Nephron (organoid): ENCODE measurements around the gene ADARB1.
A peak's percentile ranks its signal among the peaks of the same experiment; 100 is the strongest.
"Not testable (repeated sequence)": the region's sequence is repeated elsewhere in the genome, so short reads cannot be mapped to it uniquely, and the experiment has no call there.

Experiments used
- H3K27ac Mint-ChIP-seq, 3 experiments: 2 replicates each; pipeline ENCODE4 v1.8.0; 2020; ENCODE audit warnings: mixed read lengths in 3 of 3, mild to moderate bottlenecking in 2 of 3, moderate library complexity in 1 of 3
- H3K27me3 Mint-ChIP-seq: 2 replicates; pipeline ENCODE4 v1.8.0; 2021; ENCODE audit warnings: low read depth, mild to moderate bottlenecking, moderate library complexity, mixed read lengths
- H3K36me3 Mint-ChIP-seq: 2 replicates; pipeline ENCODE4 v1.8.0; 2020; ENCODE audit warnings: low read depth, mixed read lengths
- H3K4me1 Mint-ChIP-seq: 2 replicates; pipeline ENCODE4 v1.8.0; 2020; ENCODE audit warnings: mixed read lengths
- H3K4me3 Mint-ChIP-seq, 3 experiments: 2 replicates each; pipeline ENCODE4 v1.8.0; 2020; ENCODE audit warnings: mild to moderate bottlenecking in 3 of 3, mixed read lengths in 3 of 3, moderate library complexity in 2 of 3
- H3K9me3 Mint-ChIP-seq: 2 replicates; pipeline ENCODE4 v1.8.0; 2020; ENCODE audit warnings: mixed read lengths
- TF ChIP-seq, protein P1 (sequence below), 3 experiments: fragments of 200-600 bp; sonication (generic); IDR thresholded peaks; one replicate each; pipeline ENCODE4 v1.5.0; 2021; ENCODE audit warnings: antibody characterized with exemption in 3 of 3; ENCODE audit not compliant: unreplicated experiment in 3 of 3

Gene ADARB1

DNA sequence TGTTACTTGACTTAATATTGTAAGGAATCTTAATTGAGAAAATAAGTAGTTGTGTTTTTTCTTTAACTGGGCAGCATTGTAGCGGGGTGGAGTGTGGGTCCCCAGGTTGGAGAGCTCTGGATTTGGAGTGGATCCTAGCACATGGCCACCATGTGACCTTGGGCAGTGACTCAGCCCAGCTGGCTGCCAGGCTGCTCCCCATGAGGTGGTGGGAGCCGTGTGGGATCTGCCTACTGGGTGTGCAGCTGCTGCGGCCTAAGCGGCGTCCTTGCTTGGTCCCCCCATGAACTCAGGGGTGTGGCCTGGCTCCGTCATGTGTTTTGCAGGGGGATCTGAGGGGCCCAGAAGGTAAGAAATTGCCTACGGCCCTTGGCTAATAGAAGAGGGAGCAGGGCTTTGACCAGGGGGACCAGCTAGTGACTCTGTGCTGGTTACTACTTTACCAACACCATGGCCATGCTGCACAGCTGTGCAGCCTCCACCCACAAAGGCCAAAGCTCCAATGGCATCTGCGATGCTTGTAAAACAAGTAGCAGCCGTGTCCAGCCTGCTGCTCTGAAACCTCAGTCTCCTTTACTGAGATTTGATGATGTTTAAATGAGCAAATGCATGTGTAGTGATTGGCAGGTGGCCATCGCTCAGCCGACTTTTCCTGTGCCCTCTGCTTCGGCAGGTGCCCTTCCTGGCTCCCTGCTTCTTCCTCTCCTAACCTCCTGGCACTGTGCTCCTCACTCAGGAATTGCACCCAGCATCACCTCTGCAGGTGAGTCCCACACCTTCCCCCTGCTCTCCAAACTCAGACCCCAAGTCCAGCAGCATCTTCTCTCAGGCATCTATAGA lies 68.3 kb downstream of the ADARB1 start:
- Mint-ChIP-seq H3K27me3 (no peaks in the 10 kb centered on the region), H3K9me3 (no peaks in the 10 kb centered on the region), H3K36me3 (no peaks in the 10 kb centered on the region), H3K4me1 (peaks cover 35% of the 10 kb centered on the region), H3K27ac (peak overlapping the region in 1 of 3 experiments; percentile 54), H3K4me3 (no peak overlapping the region)
- TF ChIP-seq, protein P1, sequence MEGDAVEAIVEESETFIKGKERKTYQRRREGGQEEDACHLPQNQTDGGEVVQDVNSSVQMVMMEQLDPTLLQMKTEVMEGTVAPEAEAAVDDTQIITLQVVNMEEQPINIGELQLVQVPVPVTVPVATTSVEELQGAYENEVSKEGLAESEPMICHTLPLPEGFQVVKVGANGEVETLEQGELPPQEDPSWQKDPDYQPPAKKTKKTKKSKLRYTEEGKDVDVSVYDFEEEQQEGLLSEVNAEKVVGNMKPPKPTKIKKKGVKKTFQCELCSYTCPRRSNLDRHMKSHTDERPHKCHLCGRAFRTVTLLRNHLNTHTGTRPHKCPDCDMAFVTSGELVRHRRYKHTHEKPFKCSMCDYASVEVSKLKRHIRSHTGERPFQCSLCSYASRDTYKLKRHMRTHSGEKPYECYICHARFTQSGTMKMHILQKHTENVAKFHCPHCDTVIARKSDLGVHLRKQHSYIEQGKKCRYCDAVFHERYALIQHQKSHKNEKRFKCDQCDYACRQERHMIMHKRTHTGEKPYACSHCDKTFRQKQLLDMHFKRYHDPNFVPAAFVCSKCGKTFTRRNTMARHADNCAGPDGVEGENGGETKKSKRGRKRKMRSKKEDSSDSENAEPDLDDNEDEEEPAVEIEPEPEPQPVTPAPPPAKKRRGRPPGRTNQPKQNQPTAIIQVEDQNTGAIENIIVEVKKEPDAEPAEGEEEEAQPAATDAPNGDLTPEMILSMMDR (IDR thresholded peaks at IDR 0.05; ENCODE audit: unreplicated experiment in 3 of 3), result no peak

DNA sequence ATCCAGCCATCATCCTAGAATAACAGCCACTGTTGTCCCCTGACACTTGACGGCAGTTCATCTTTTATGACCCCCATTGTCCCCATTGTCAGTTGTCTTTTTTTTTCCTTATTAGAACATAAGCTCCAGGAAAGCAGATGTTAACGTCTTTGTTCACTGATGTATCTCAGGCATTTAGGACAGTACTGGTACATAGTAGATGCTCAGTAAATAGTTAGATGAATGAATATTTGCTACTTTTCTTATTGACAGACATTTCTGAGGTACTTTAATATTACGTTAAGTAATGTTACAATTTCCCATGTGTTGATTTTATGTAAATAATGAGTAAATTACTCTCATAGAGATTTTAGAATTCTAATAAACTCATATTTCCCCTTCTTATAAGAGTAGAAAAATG lies 69.5 kb downstream of the ADARB1 start:
- Mint-ChIP-seq H3K27ac (no peak overlapping the region), H3K36me3 (no peaks in the 10 kb centered on the region), H3K27me3 (no peaks in the 10 kb centered on the region), H3K9me3 (no peaks in the 10 kb centered on the region), H3K4me1 (peaks cover 46% of the 10 kb centered on the region), H3K4me3 (no peak overlapping the region)
- TF ChIP-seq, protein P1 (IDR thresholded peaks at IDR 0.05; ENCODE audit: unreplicated experiment in 3 of 3), result no peak

DNA sequence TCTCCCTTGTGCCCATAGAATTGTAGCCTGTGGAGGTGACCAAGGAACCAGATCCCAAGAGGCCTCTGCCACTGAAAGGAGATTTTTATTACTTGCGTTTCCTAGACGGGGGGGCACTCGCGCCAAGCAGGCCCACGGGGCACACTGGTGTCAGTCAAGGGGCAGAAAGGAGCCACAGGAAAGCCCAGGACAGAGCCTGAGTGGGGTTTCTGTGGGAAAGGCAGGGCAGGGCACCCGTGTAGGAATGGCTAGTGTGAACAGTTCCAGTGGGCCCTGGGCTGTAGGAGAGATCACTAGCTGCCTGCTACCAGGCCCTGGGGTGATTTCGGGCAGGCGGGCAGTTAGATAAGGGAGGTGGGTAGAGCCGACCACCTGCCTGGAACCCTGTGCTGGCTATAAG lies 70.8 kb downstream of the ADARB1 start:
- no peaks in the 10 kb centered on the region for H3K9me3 Mint-ChIP-seq
- no peaks in the 10 kb centered on the region for H3K27me3 Mint-ChIP-seq
- no peak overlapping the region for H3K4me3 Mint-ChIP-seq
- H3K4me1 Mint-ChIP-seq, result peaks cover 51% of the 10 kb centered on the region
- TF ChIP-seq, protein P1 (IDR thresholded peaks at IDR 0.05; ENCODE audit: unreplicated experiment in 3 of 3), result no peak
- H3K27ac Mint-ChIP-seq, result no peak overlapping the region
- no peaks in the 10 kb centered on the region for H3K36me3 Mint-ChIP-seq

DNA sequence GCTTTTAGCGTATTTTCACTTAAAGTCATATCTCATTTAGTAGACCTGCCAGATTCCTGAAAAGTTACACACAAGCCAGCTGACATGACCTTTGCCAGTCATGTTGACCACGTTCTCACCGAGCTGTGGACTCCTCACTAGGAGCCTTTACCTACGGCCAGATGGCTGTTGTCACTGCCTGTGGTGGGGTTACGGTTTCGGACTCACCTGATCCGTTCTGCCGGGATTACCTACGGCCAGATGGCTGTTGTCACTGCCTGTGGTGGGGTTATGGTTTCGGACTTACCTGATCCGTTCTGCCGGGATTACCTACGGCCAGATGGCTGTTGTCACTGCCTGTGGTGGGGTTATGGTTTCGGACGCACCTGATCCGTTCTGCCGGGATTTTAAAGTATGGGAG lies 71.5 kb downstream of the ADARB1 start:
- not testable (repeated sequence) for H3K27me3 Mint-ChIP-seq, H3K27ac Mint-ChIP-seq, H3K36me3 Mint-ChIP-seq, H3K9me3 Mint-ChIP-seq, H3K4me3 Mint-ChIP-seq
- H3K4me1 Mint-ChIP-seq, result peaks cover 49% of the 10 kb centered on the region

DNA sequence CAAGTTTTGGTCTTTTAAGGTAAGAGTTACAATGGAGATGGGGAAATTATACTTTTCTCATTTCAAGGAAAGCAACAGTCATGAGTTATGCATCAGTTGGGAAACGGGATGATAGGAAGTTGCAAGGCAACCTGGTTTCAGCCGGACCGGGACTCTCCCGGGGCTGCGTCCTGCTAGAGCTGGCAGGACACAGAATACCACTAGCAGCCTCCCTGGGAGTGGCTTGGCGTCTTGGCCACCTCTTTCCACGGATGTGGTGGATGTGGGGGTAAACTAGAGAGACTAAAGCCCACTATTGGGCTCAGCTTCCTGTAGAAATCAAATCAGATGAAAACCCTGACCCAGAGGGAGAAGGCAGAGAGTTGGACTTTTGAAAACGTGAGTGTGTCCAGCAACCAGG lies 71.9 kb downstream of the ADARB1 start:
- Mint-ChIP-seq H3K4me1 (peaks cover 53% of the 10 kb centered on the region), H3K27ac (no peak overlapping the region), H3K4me3 (no peak overlapping the region), H3K36me3 (no peaks in the 10 kb centered on the region), H3K27me3 (no peaks in the 10 kb centered on the region), H3K9me3 (no peaks in the 10 kb centered on the region)
- TF ChIP-seq, protein P1 (IDR thresholded peaks at IDR 0.05; ENCODE audit: unreplicated experiment in 3 of 3), result no peak

DNA sequence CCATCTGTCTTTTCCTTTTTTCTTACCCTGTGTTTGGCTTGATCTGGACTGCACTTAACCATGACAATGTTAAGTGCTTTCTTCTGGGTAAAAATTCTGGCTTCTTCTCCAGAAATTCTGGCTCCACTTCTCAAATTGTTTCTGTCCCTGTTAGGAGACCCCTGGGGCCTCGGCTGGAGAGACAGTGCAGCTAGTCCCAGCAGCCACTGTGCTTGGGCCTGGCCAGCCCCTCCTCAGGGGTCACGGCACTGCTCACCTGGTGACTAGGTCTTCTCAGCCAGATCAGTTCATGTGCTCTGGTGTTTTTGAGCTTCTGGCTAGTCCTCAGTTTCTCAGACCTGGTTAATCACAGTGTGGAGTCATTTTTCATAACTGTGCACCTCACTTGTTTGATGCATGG lies 72.4 kb downstream of the ADARB1 start:
- H3K27me3 Mint-ChIP-seq, result no peaks in the 10 kb centered on the region
- H3K4me1 Mint-ChIP-seq, result peaks cover 58% of the 10 kb centered on the region
- no peak overlapping the region for H3K4me3 Mint-ChIP-seq
- no peak overlapping the region for H3K27ac Mint-ChIP-seq
- TF ChIP-seq, protein P1 (IDR thresholded peaks at IDR 0.05; ENCODE audit: unreplicated experiment in 3 of 3), result no peak
- no peaks in the 10 kb centered on the region for H3K9me3 Mint-ChIP-seq
- no peaks in the 10 kb centered on the region for H3K36me3 Mint-ChIP-seq
